ENCODE measurements around the gene XXYLT1.

DNA sequence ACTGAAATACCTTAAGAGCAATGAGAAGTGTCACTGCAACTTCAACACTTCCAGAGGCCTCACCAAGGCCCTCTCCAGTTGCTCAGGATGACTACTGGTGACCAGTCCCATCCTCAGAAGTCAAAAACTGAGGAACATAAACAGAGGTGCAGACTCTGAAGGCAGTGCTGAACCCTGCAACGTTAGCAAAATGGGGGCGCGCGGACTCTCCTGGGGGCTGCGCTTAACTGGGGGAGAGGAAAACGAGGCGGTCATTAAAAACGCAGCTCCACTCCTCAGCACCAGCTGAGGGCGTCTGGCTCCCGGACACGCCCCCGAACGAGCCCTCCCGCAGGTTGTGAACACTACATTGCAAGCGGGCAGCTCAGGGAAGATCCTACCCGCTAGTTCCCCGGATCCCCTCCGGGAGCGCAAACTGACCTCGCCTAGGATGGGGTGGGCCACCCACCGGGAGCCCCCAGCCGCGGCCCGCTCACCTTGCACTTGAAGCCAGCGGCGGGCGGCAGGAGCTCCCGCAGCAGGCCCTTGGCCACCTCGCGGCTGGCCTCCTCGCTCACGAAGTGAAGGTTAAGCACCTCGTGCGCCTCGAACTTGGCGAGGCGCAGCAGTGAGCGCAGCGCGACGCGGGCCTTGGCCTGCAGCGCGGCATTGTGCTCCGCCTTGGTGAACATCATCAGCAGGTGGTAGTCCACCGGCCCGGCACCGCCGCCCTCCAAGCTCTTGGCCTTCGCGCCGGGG is 711 bp downstream of the XXYLT1 start:
- TF ChIP-seq, protein P1, sequence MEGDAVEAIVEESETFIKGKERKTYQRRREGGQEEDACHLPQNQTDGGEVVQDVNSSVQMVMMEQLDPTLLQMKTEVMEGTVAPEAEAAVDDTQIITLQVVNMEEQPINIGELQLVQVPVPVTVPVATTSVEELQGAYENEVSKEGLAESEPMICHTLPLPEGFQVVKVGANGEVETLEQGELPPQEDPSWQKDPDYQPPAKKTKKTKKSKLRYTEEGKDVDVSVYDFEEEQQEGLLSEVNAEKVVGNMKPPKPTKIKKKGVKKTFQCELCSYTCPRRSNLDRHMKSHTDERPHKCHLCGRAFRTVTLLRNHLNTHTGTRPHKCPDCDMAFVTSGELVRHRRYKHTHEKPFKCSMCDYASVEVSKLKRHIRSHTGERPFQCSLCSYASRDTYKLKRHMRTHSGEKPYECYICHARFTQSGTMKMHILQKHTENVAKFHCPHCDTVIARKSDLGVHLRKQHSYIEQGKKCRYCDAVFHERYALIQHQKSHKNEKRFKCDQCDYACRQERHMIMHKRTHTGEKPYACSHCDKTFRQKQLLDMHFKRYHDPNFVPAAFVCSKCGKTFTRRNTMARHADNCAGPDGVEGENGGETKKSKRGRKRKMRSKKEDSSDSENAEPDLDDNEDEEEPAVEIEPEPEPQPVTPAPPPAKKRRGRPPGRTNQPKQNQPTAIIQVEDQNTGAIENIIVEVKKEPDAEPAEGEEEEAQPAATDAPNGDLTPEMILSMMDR (IDR thresholded peaks at IDR 0.05), result no peak
- TF ChIP-seq POLR2A (IDR thresholded peaks at IDR 0.05), result no peak

All from right lobe of liver (tissue), 4 donors.